HG03571 (cell line): Measurements from ENCODE around the gene HOXA9.

ENCODE experiments used
- ATAC-seq: cut with Tn5 transposase; IDR thresholded peaks from one replicate; pipeline ENCODE4 v1.9.1; 2021; ENCODE audit not compliant: unreplicated experiment

Gene HOXA9

GRCh38 chr7:27155816-27156507 lies 9.4 kb downstream of the HOXA9 start:
- ATAC-seq = no peak

GRCh38 chr7:27154901-27155815 lies 10.2 kb downstream of the HOXA9 start:
- ATAC-seq = no peak

GRCh38 chr7:27154369-27154768 lies 11.0 kb downstream of the HOXA9 start:
- ATAC-seq = no peak

GRCh38 chr7:27153526-27153925 lies 11.8 kb downstream of the HOXA9 start:
- no peak for ATAC-seq

- no peak for ATAC-seq
These were observed 12.4 kb downstream of the HOXA9 start for GRCh38 chr7:27152816-27153442.

- no peak for ATAC-seq
These were observed 13.2 kb downstream of the HOXA9 start, which contains the start of gene HOXA3 for GRCh38 chr7:27151931-27152815. Gene HOXA3, minus strand, starts transcription at chr7:27152583. Its CDS starts 41,943 bp downstream, at chr7:27110640.

- no peak for ATAC-seq
These were observed 13.9 kb downstream of the HOXA9 start for GRCh38 chr7:27151341-27151930.

- peak; percentile 78 for ATAC-seq
These were observed 14.6 kb downstream of the HOXA9 start for GRCh38 chr7:27150568-27151340.

GRCh38 chr7:27149842-27150567 lies 15.3 kb downstream of the HOXA9 start:
- no peak for ATAC-seq

- ATAC-seq = no peak
These were observed 16.3 kb downstream of the HOXA9 start for GRCh38 chr7:27148756-27149641.

GRCh38 chr7:27148031-27148755 lies 17.1 kb downstream of the HOXA9 start:
- no peak for ATAC-seq

GRCh38 chr7:27147199-27148030 lies 17.9 kb downstream of the HOXA9 start, which contains the start of gene HOXA6:
Gene HOXA6, minus strand, starts transcription at chr7:27147774. Its CDS starts 25 bp downstream, at chr7:27147749.
- no peak for ATAC-seq

- no peak for ATAC-seq
These were observed 18.7 kb downstream of the HOXA9 start for GRCh38 chr7:27146491-27147198.

GRCh38 chr7:27145914-27146412 lies 19.4 kb downstream of the HOXA9 start:
- no peak for ATAC-seq

GRCh38 chr7:27145165-27145913 lies 20.0 kb downstream of the HOXA9 start:
- no peak for ATAC-seq
